ENCODE data around the gene DLG1.

DLG1 gene

DNA sequence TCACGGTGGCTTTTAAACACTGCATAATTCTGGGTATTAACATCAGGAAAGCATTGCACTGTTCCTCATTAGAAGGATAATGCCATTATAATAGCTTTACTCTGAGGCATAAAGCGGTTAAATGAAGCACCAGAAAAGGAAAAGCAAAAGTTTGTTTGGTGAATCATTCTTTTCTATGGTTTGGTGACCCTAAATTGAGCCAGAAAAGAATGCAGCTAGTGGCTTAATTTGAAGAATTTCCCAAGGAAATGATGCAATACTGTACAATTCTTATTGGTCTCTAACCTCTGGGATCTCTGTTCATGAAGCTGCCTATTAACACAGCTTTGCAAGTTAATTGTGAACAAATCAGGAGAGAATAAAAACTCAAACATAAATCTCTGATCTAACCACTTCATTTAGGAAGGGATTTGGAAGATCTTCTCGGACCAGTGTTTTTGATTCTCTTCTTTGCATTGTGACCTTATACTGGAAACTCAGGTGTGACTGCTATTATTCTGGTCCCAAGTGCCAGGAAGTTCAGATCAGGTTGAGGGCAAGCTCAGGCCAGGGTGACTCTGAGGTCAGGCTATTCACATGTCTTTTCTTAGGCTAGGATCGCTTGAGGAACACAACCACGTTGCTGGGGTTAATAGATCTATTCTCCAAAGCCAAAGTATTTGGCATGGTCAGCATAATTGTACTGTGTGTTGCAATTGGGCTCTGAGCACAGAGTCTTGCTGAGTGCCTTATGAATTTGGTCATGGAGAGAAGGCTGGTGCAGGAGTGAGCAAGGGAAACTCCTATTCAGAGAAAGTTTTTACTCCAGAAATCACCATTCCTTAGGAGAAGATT is 11.3 kb upstream of the DLG1 start:
- Histone ChIP-seq H2BK12ac (ENCODE audit: low read length in 2 of 2) (peak overlapping the region; percentile 38 to 93), H3K36me3 (ENCODE audit: control insufficient read depth in 1 of 2, insufficient read depth in 2 of 2, low read depth in 1 of 2, low read length in 2 of 2) (no peaks in the 10 kb centered on the region), H3K18ac (ENCODE audit: low read depth in 1 of 2, low read length in 2 of 2) (peak overlapping the region in 1 of 2 experiments; percentile 8), H3K4ac (ENCODE audit: low read depth in 1 of 2, low read length in 2 of 2) (no peak overlapping the region), H2BK15ac (ENCODE audit: low read depth, poor library complexity, severe bottlenecking) (no peak overlapping the region), H2BK5ac (ENCODE audit: low read depth, low read length, poor library complexity, severe bottlenecking) (peak overlapping the region; percentile 11), H3K79me1 (replicated peaks; ENCODE audit: low read length, poor library complexity, severe bottlenecking) (no peaks in the 10 kb centered on the region), H3K23ac (ENCODE audit: low read length in 2 of 2) (no peak overlapping the region), H3K4me2 (ENCODE audit: low read length, poor library complexity, severe bottlenecking) (no peak overlapping the region), H4K8ac (ENCODE audit: low read length) (no peak overlapping the region), H2AK5ac (ENCODE audit: low read length, severe bottlenecking) (peak overlapping the region; percentile 97), H2AFZ (ENCODE audit: low read depth, low read length) (no peak overlapping the region), H2BK120ac (ENCODE audit: low read depth, low read length) (no peak overlapping the region), H4K91ac (ENCODE audit: low read length) (no peak overlapping the region), H3K14ac (ENCODE audit: low read length in 2 of 2) (no peak overlapping the region), H3K27ac (ENCODE audit: low read length, poor library complexity, severe bottlenecking) (peak overlapping the region; percentile 89), H3K4me3 (ENCODE audit: insufficient read depth in 1 of 2, low read depth in 1 of 2, low read length in 2 of 2) (peak overlapping the region in 1 of 2 experiments; percentile 64), H3K9me3 (ENCODE audit: control insufficient read depth, low read length) (no peaks in the 10 kb centered on the region), H3K4me1 (ENCODE audit: control insufficient read depth, insufficient read depth, low read depth, low read length) (peaks cover 6% of the 10 kb centered on the region), H3K9ac (ENCODE audit: low read length) (peak overlapping the region; percentile 82), H3K27me3 (ENCODE audit: control insufficient read depth in 1 of 2, insufficient read depth in 1 of 2, low read length in 2 of 2) (no peaks in the 10 kb centered on the region)
- 36% methylated on average over 4 of the region's 5 CpGs for WGBS
- peak; percentile 96 for DNase-seq

DNA sequence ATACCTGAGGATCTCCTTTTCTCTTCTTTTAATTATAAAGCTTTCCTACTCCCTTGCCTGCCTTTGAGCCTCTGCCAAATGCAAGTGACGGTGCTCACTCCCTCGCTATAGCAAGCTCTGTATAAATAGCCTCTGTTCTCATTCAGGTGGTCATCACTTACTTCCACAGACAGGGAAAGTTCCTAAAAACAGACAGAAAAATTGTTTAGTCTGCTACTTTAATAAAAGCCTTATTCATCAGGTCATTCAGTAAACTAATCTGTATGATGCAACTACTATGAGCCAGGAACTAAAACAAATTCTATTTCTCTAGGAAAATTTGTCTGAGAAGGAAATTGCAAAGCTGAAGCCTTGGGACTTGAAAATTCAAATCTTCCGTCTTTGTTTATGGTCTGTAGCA is 10.2 kb upstream of the DLG1 start:
- H3K4ac ChIP-seq (ENCODE audit: low read depth in 1 of 2, low read length in 2 of 2): no peak overlapping the region
- H3K23ac ChIP-seq (ENCODE audit: low read length in 2 of 2): no peak overlapping the region
- H2BK15ac ChIP-seq (ENCODE audit: low read depth, poor library complexity, severe bottlenecking): no peak overlapping the region
- no peaks in the 10 kb centered on the region for H3K36me3 ChIP-seq (ENCODE audit: control insufficient read depth in 1 of 2, insufficient read depth in 2 of 2, low read depth in 1 of 2, low read length in 2 of 2)
- H2AFZ ChIP-seq (ENCODE audit: low read depth, low read length): no peak overlapping the region
- peaks cover 6% of the 10 kb centered on the region for H3K4me1 ChIP-seq (ENCODE audit: control insufficient read depth, insufficient read depth, low read depth, low read length)
- peak overlapping the region; percentile 79 for H2BK120ac ChIP-seq (ENCODE audit: low read depth, low read length)
- no peak overlapping the region for H3K4me2 ChIP-seq (ENCODE audit: low read length, poor library complexity, severe bottlenecking)
- peak overlapping the region; percentile 66 for H2BK5ac ChIP-seq (ENCODE audit: low read depth, low read length, poor library complexity, severe bottlenecking)
- H3K14ac ChIP-seq (ENCODE audit: low read length in 2 of 2): no peak overlapping the region
- no peaks in the 10 kb centered on the region for H3K9me3 ChIP-seq (ENCODE audit: control insufficient read depth, low read length)
- H3K27me3 ChIP-seq (ENCODE audit: control insufficient read depth in 1 of 2, insufficient read depth in 1 of 2, low read length in 2 of 2): no peaks in the 10 kb centered on the region
- peak; percentile 89 for DNase-seq
- no peaks in the 10 kb centered on the region for H3K79me1 ChIP-seq (replicated peaks; ENCODE audit: low read length, poor library complexity, severe bottlenecking)
- peak overlapping the region in 1 of 2 experiments; percentile 54 for H3K18ac ChIP-seq (ENCODE audit: low read depth in 1 of 2, low read length in 2 of 2)
- H4K8ac ChIP-seq (ENCODE audit: low read length): no peak overlapping the region
- H4K91ac ChIP-seq (ENCODE audit: low read length): no peak overlapping the region
- H3K27ac ChIP-seq (ENCODE audit: low read length, poor library complexity, severe bottlenecking): peak overlapping the region; percentile 90
- H3K4me3 ChIP-seq (ENCODE audit: insufficient read depth in 1 of 2, low read depth in 1 of 2, low read length in 2 of 2): peak overlapping the region in 1 of 2 experiments; percentile 64
- no peak overlapping the region for H2BK12ac ChIP-seq (ENCODE audit: low read length in 2 of 2)
- H3K9ac ChIP-seq (ENCODE audit: low read length): peak overlapping the region; percentile 78
- H2AK5ac ChIP-seq (ENCODE audit: low read length, severe bottlenecking): peak overlapping the region; percentile 57
- 39% methylated on average over 3 of the region's 3 CpGs for WGBS

DNA sequence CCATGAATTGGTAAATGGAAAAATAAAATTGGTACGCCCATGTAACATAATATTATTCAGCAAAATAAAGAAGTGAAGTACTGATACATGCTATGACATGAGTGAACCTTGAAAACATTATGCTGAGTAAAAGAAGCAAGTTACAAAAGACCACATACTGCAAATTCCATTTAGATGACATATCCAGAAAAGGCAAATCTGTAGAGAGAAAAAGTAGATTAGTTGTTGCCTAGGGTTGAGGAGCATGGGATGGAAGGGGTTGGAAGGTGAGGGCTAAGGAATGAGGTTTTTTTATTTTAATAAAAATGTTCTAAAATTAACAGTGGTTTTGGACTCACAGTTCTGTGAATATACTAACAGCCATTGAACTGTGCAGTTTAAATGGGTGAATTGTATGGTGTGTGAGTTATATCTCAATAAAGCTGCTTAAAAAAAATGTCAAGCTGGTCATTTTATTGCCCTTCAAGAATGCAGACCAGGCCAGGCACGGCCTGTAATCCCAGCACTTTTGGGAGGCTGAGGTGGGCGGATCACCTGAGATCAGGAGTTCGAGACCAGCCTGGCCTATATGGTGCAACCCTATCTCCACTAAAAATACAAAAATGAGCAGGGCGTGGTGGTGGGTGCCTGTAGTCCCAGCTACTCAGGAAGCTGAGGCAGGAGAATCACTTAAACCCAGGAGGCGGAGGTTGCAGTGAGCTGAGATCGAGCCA is 8.1 kb upstream of the DLG1 start:
- Histone ChIP-seq H2BK12ac (ENCODE audit: low read length in 2 of 2) (no peak overlapping the region), H3K4me2 (ENCODE audit: low read length, poor library complexity, severe bottlenecking) (no peak overlapping the region), H3K9ac (ENCODE audit: low read length) (no peak overlapping the region), H2BK15ac (ENCODE audit: low read depth, poor library complexity, severe bottlenecking) (no peak overlapping the region), H2AFZ (ENCODE audit: low read depth, low read length) (no peak overlapping the region), H2AK5ac (ENCODE audit: low read length, severe bottlenecking) (peak overlapping the region; percentile 85), H3K79me1 (replicated peaks; ENCODE audit: low read length, poor library complexity, severe bottlenecking) (no peaks in the 10 kb centered on the region), H4K8ac (ENCODE audit: low read length) (no peak overlapping the region), H3K27ac (ENCODE audit: low read length, poor library complexity, severe bottlenecking) (peak overlapping the region; percentile 76), H3K27me3 (ENCODE audit: control insufficient read depth in 1 of 2, insufficient read depth in 1 of 2, low read length in 2 of 2) (no peaks in the 10 kb centered on the region), H3K4me1 (ENCODE audit: control insufficient read depth, insufficient read depth, low read depth, low read length) (peaks cover 8% of the 10 kb centered on the region), H3K18ac (ENCODE audit: low read depth in 1 of 2, low read length in 2 of 2) (peak overlapping the region in 1 of 2 experiments; percentile 37), H4K91ac (ENCODE audit: low read length) (no peak overlapping the region), H2BK120ac (ENCODE audit: low read depth, low read length) (peak overlapping the region; percentile 3), H3K14ac (ENCODE audit: low read length in 2 of 2) (no peak overlapping the region), H3K4ac (ENCODE audit: low read depth in 1 of 2, low read length in 2 of 2) (no peak overlapping the region), H2BK5ac (ENCODE audit: low read depth, low read length, poor library complexity, severe bottlenecking) (no peak overlapping the region), H3K4me3 (ENCODE audit: insufficient read depth in 1 of 2, low read depth in 1 of 2, low read length in 2 of 2) (no peak overlapping the region), H3K9me3 (ENCODE audit: control insufficient read depth, low read length) (no peaks in the 10 kb centered on the region), H3K23ac (ENCODE audit: low read length in 2 of 2) (no peak overlapping the region), H3K36me3 (ENCODE audit: control insufficient read depth in 1 of 2, insufficient read depth in 2 of 2, low read depth in 1 of 2, low read length in 2 of 2) (no peaks in the 10 kb centered on the region)
- WGBS: 77% methylated on average over 6 of the region's 7 CpGs
- peak; percentile 74 for DNase-seq

DNA sequence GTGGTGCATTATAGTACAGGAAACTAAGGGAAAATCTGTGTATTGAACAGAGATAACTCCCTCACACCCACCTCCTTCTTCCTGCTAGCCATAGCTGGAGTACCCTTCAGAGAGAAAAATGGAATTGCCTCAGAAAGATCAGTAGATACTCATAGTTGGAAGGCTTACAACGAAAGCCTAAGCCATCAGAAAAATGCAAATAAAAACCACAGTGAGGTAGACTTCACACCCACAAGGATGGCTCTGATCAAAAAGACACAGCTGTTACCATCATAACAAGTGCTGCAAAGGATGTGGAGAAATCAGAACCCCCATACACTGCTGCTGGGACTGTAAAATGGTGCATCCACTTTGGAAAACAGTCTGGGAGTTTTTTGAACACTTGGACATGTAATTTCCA is 7.4 kb upstream of the DLG1 start:
- 11% methylated on average over 1 of the region's 1 CpG for WGBS
- no peak overlapping the region for H3K18ac ChIP-seq (ENCODE audit: low read depth in 1 of 2, low read length in 2 of 2)

More for the DNA sequence above, 7.4 kb upstream of the DLG1 start:
- Histone ChIP-seq H4K91ac (ENCODE audit: low read length) (no peak overlapping the region), H2BK5ac (ENCODE audit: low read depth, low read length, poor library complexity, severe bottlenecking) (peak overlapping the region; percentile 90), H3K23ac (ENCODE audit: low read length in 2 of 2) (no peak overlapping the region), H3K4ac (ENCODE audit: low read depth in 1 of 2, low read length in 2 of 2) (no peak overlapping the region), H2BK15ac (ENCODE audit: low read depth, poor library complexity, severe bottlenecking) (no peak overlapping the region), H2BK12ac (ENCODE audit: low read length in 2 of 2) (peak overlapping the region; percentile 68 to 73), H3K4me1 (ENCODE audit: control insufficient read depth, insufficient read depth, low read depth, low read length) (peaks cover 8% of the 10 kb centered on the region), H3K4me2 (ENCODE audit: low read length, poor library complexity, severe bottlenecking) (no peak overlapping the region), H2AK5ac (ENCODE audit: low read length, severe bottlenecking) (peak overlapping the region; percentile 91), H3K14ac (ENCODE audit: low read length in 2 of 2) (no peak overlapping the region), H3K27ac (ENCODE audit: low read length, poor library complexity, severe bottlenecking) (peak overlapping the region; percentile 76), H3K9me3 (ENCODE audit: control insufficient read depth, low read length) (no peaks in the 10 kb centered on the region), H3K4me3 (ENCODE audit: insufficient read depth in 1 of 2, low read depth in 1 of 2, low read length in 2 of 2) (no peak overlapping the region), H3K79me1 (replicated peaks; ENCODE audit: low read length, poor library complexity, severe bottlenecking) (no peaks in the 10 kb centered on the region), H2BK120ac (ENCODE audit: low read depth, low read length) (no peak overlapping the region), H4K8ac (ENCODE audit: low read length) (no peak overlapping the region), H3K36me3 (ENCODE audit: control insufficient read depth in 1 of 2, insufficient read depth in 2 of 2, low read depth in 1 of 2, low read length in 2 of 2) (no peaks in the 10 kb centered on the region), H3K9ac (ENCODE audit: low read length) (no peak overlapping the region), H3K27me3 (ENCODE audit: control insufficient read depth in 1 of 2, insufficient read depth in 1 of 2, low read length in 2 of 2) (no peaks in the 10 kb centered on the region), H2AFZ (ENCODE audit: low read depth, low read length) (no peak overlapping the region)
- peak; percentile 75 for DNase-seq
